H1 (cell line): ENCODE results near the gene MLYCD. TPM values are rescaled to one million over a fixed set of nuclear protein-coding genes. Genes with fewer than 3 reads are reported as not detected.

Source experiments
- CTCF ChIA-PET: fragments of 300-600 bp; sonication (Branson Sonifier 250); formaldehyde crosslinking; loops from one replicate; lab custom pipeline; 2021; ENCODE audit not compliant: partially characterized antibody; lab: Charles Lee
- POLR2A ChIA-PET: fragments of 300-600 bp; sonication (Branson Sonifier 250); formaldehyde crosslinking; loops from one replicate; lab custom pipeline; 2021; ENCODE audit warnings: inconsistent platforms; ENCODE audit not compliant: partially characterized antibody; lab: Charles Lee
- DNase-seq, 2 experiments: peaks; one replicate each; pipeline versions ENCODE4 v3.0.0 to v3.0.0-alpha.2; 2010 to 2022; ENCODE audit warnings: low spot score in 2 of 2, low read depth in 1 of 2, mixed read lengths in 1 of 2
- FAIRE-seq: peaks from 2 replicates; lab custom pipeline; 2011; peaks lifted over from hg19 to GRCh38; lab: Jason Lieb, UNC
- H2AFZ ChIP-seq: 2 replicates; pipeline ENCODE4 v1.8.1; 2012; ENCODE audit warnings: low read length, inconsistent platforms
- H2AK5ac ChIP-seq: 2 replicates; pipeline ENCODE4 v1.6.1; 2013; ENCODE audit warnings: low read depth, low read length
- H2BK120ac ChIP-seq: replicated peaks from 2 replicates; pipeline ENCODE3; 2013; ENCODE audit warnings: low read depth, low read length, inconsistent platforms
- H2BK12ac ChIP-seq: 2 replicates; pipeline ENCODE4 v1.6.1; 2013; ENCODE audit warnings: low read depth, low read length
- H2BK15ac ChIP-seq: 2 replicates; pipeline ENCODE4 v1.6.1; 2013; ENCODE audit warnings: low read length
- H2BK20ac ChIP-seq: 2 replicates; pipeline ENCODE4 v1.6.1; 2013; ENCODE audit warnings: low read length
- H2BK5ac ChIP-seq: 2 replicates; pipeline ENCODE4 v1.6.1; 2013; ENCODE audit warnings: low read depth, low read length
- H3K14ac ChIP-seq: 2 replicates; pipeline ENCODE4 v1.6.1; 2013; ENCODE audit warnings: inconsistent platforms; ENCODE audit not compliant: insufficient read length
- H3K18ac ChIP-seq: 2 replicates; pipeline ENCODE4 v1.6.1; 2013; ENCODE audit warnings: low read length; ENCODE audit errors: extremely low read depth
- H3K23ac ChIP-seq: 2 replicates; pipeline ENCODE4 v1.6.1; 2013; ENCODE audit warnings: inconsistent platforms; ENCODE audit not compliant: insufficient read length
- H3K23me2 ChIP-seq: 2 replicates; pipeline ENCODE4 v1.6.1; 2013; ENCODE audit warnings: low read depth, low read length
- H3K27ac ChIP-seq: 2 replicates; pipeline ENCODE4 v1.6.1; 2011; ENCODE audit warnings: low read depth, low read length, inconsistent platforms
- H3K27me3 ChIP-seq, 4 experiments: replicated peaks in 1 of 4; 1 replicate in 1 of 4; 2 replicates in 3 of 4; pipeline versions ENCODE4 v1.6.1 to v1.8.1; 2011 to 2013; ENCODE audit warnings: low read length in 3 of 4, mild to moderate bottlenecking in 3 of 4, inconsistent platforms in 2 of 4, mixed read lengths in 2 of 4, moderate library complexity in 1 of 4; ENCODE audit not compliant: control insufficient read depth in 3 of 4, insufficient read depth in 3 of 4; ENCODE audit errors: extremely low read depth in 1 of 4
- H3K36me3 ChIP-seq, 4 experiments: 2 replicates each; pipeline versions ENCODE4 v1.6.1 to v1.8.1; 2011 to 2013; ENCODE audit warnings: mild to moderate bottlenecking in 4 of 4, low read length in 3 of 4, moderate library complexity in 2 of 4, control low read depth in 1 of 4, inconsistent platforms in 1 of 4; ENCODE audit not compliant: insufficient read depth in 4 of 4, control insufficient read depth in 2 of 4
- H3K4ac ChIP-seq: replicated peaks from 2 replicates; pipeline ENCODE3; 2013; ENCODE audit warnings: low read length, low read depth, mixed read lengths, inconsistent platforms; ENCODE audit not compliant: insufficient read length
- H3K4me1 ChIP-seq, 4 experiments: replicated peaks in 1 of 4; 1 replicate in 1 of 4; 2 replicates in 3 of 4; pipeline versions ENCODE4 v1.6.1 to v1.8.1; 2011 to 2013; ENCODE audit warnings: low read length in 3 of 4, inconsistent platforms in 2 of 4, mixed read lengths in 1 of 4; ENCODE audit not compliant: insufficient read depth in 4 of 4, control insufficient read depth in 3 of 4
- H3K4me2 ChIP-seq, 2 experiments: 2 replicates each; pipeline versions ENCODE4 v1.6.1 to v1.8.1; 2011 to 2013; ENCODE audit warnings: low read depth in 2 of 2, low read length in 2 of 2, control low read depth in 1 of 2, inconsistent platforms in 1 of 2, mild to moderate bottlenecking in 1 of 2; ENCODE audit not compliant: insufficient read depth in 1 of 2
- H3K4me3 ChIP-seq, 4 experiments: fragments of 200-600, 300-600 bp in 1 of 4; sonication (generic), shearing (Covaris generic), sonication (Bioruptor Twin) in 1 of 4; 2 replicates each; pipeline versions ENCODE4 v1.5.1 to v1.8.1; 2011 to 2016; ENCODE audit warnings: low read length in 4 of 4, low read depth in 3 of 4, control low read depth in 2 of 4, inconsistent platforms in 2 of 4, mild to moderate bottlenecking in 2 of 4, mixed read lengths in 1 of 4, moderate library complexity in 1 of 4; ENCODE audit not compliant: insufficient read depth in 2 of 4; ENCODE audit errors: extremely low read depth in 1 of 4
- H3K56ac ChIP-seq: replicated peaks from 2 replicates; pipeline ENCODE3; 2013; ENCODE audit warnings: low read depth, mild to moderate bottlenecking, mixed read lengths, low read length, inconsistent platforms; ENCODE audit not compliant: insufficient read length
- H3K79me1 ChIP-seq: 2 replicates; pipeline ENCODE4 v1.6.1; 2013; ENCODE audit warnings: low read depth, low read length, control low read depth
- H3K79me2 ChIP-seq, 2 experiments: 2 replicates each; pipeline versions ENCODE4 v1.6.1 to v1.8.1; 2012 to 2013; ENCODE audit warnings: low read length in 2 of 2, mild to moderate bottlenecking in 2 of 2, inconsistent platforms in 1 of 2; ENCODE audit not compliant: insufficient read depth in 2 of 2, control insufficient read depth in 1 of 2
- H3K9ac ChIP-seq, 4 experiments: replicated peaks in 1 of 4; 1 replicate in 1 of 4; 2 replicates in 3 of 4; pipeline versions ENCODE4 v1.6.1 to v1.8.1; 2011 to 2013; ENCODE audit warnings: low read depth in 3 of 4, low read length in 3 of 4, control low read depth in 2 of 4, mild to moderate bottlenecking in 2 of 4, moderate library complexity in 2 of 4, inconsistent platforms in 1 of 4; ENCODE audit errors: extremely low read depth in 1 of 4
- H3K9me3 ChIP-seq, 2 experiments: 2 replicates each; pipeline versions ENCODE4 v1.6.1 to v1.8.1; 2012 to 2013; ENCODE audit warnings: mild to moderate bottlenecking in 2 of 2, moderate library complexity in 2 of 2, control low read depth in 1 of 2, inconsistent platforms in 1 of 2, low read depth in 1 of 2, low read length in 1 of 2, mixed read lengths in 1 of 2; ENCODE audit not compliant: insufficient read depth in 2 of 2
- H4K20me1 ChIP-seq, 2 experiments: replicated peaks in 1 of 2; 2 replicates each; pipeline versions ENCODE3 to v1.8.1; 2011 to 2013; ENCODE audit warnings: inconsistent platforms in 2 of 2, low read length in 2 of 2, mild to moderate bottlenecking in 1 of 2; ENCODE audit not compliant: insufficient read depth in 2 of 2, control insufficient read depth in 1 of 2
- H4K5ac ChIP-seq: 2 replicates; pipeline ENCODE4 v1.6.1; 2013; ENCODE audit warnings: low read length, low read depth, mixed read lengths, inconsistent platforms; ENCODE audit not compliant: insufficient read length
- H4K8ac ChIP-seq: 2 replicates; pipeline ENCODE4 v1.8.0; 2013; ENCODE audit warnings: mild to moderate bottlenecking, moderate library complexity, low read length, inconsistent platforms; ENCODE audit not compliant: insufficient read depth; ENCODE audit errors: extremely low read depth
- H4K91ac ChIP-seq: replicated peaks from 2 replicates; pipeline ENCODE3; 2013; ENCODE audit warnings: low read length, mixed read lengths, inconsistent platforms; ENCODE audit not compliant: insufficient read length
- CBX8 ChIP-seq: fragments of 300-800, 300-1000 bp; sonication (generic); IDR thresholded peaks from 2 replicates; pipeline ENCODE4 v1.7.1; 2016; ENCODE audit warnings: low read depth, low read length, borderline replicate concordance
- JUND ChIP-seq: IDR thresholded peaks from 2 replicates; pipeline ENCODE4 v1.6.1; 2011; ENCODE audit warnings: mild to moderate bottlenecking, improper control_type of control experiment, low read length
- RAD21 ChIP-seq, 2 experiments: IDR thresholded peaks in 1 of 2; conservative IDR thresholded peaks in 1 of 2; 2 replicates each; pipeline ENCODE4 v1.6.1; 2011; ENCODE audit warnings: low read depth in 2 of 2, low read length in 2 of 2, improper control_type of control experiment in 1 of 2, inconsistent platforms in 1 of 2, mild to moderate bottlenecking in 1 of 2, moderate library complexity in 1 of 2
- SIX5 ChIP-seq: IDR thresholded peaks from 2 replicates; pipeline ENCODE4 v1.6.1; 2011; ENCODE audit warnings: mild to moderate bottlenecking, low read depth, low read length
- TBP ChIP-seq: IDR thresholded peaks from 2 replicates; pipeline ENCODE4 v1.6.1; 2011; ENCODE audit warnings: low read depth, low read length, improper control_type of control experiment
- WGBS, 2 experiments: shearing (Covaris generic) in 1 of 2; methylation state at CpG; one replicate each; pipeline versions ENCODE4 v1.1.6 to v1.1.7; 2013 to 2015; ENCODE audit warnings: low lambda C conversion rate in 2 of 2, mixed read lengths in 2 of 2, inconsistent platforms in 1 of 2, low coverage in 1 of 2, missing lambda C conversion rate in 1 of 2; ENCODE audit not compliant: insufficient replicate concordance in 2 of 2, insufficient coverage in 1 of 2, insufficient read length in 1 of 2; ENCODE audit errors: extremely low coverage in 1 of 2, missing lambda C conversion rate in 1 of 2; 5-methylcytosine and 5-hydroxymethylcytosine counted together
- polyA plus RNA-seq, 7 experiments: library from polyadenylated mRNA; depleted of rRNA in 3 of 7; stranded (reverse) in 5 of 7; unstranded in 2 of 7; fragments of >200 nt in 5 of 7; fragments of 200-250 nt in 2 of 7; gene quantifications; 1 replicate in 5 of 7; 2 replicates in 1 of 7; 4 replicates in 1 of 7; pipeline versions ENCODE4 v1.2.1 to v1.2.3, GENCODE V29; 2011 to 2013; ENCODE audit warnings: missing spikeins in 2 of 7, mixed read lengths in 2 of 7
- total RNA-seq: library from RNA; stranded (reverse); fragmentation: NEBNext Ultra II Directional; extraction: Animal tissue kit (Norgen Biotek cat#: 25700); gene quantifications from 2 replicates; pipeline ENCODE4 v1.2.1, GENCODE V29; 2021
- TF ChIP-seq, protein P1 (sequence below): IDR thresholded peaks from 2 replicates; pipeline ENCODE4 v1.6.1; 2012; ENCODE audit warnings: low read length, inconsistent platforms

MLYCD gene
- total and polyA plus RNA-seq, 2 of the 8 experiments (the other 6 are each of a cell fraction or from before 2014, with no cell fraction given), result 3.7 to 7.0 TPM

DNA sequence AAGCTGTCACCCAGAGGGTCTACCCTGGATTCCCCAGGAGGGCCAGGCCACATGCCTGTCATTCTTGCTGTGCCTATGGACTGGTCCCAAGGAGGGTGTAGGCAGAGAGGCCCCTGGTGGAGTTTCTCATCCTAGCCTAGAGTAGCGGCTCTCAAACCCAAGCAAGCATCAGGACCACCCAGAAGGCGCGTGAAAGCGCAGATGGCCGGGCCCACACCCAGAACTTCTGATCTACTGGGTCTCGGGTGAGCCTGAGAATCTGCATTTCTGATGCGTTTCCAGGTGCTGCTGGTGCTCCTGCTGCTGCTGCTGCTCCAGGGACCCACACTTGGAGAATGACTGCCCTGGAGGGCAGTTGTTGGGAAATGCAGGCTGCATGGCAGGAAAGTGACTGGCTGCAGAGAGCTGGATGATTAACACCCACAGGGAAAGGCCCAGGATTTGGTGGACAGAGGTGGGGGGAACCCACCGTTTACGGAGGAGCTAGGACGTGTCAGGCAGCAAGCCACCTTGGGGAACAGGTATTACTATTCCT, 44.7 kb downstream of the MLYCD start:
- DNase-seq (no peak), FAIRE-seq (no peak)
- Histone ChIP-seq H2BK12ac (no peak overlapping the region), H3K27me3 (no peaks in the 10 kb centered on the region; a peak in 1 of 7 replicates), H3K79me1 (no peaks in the 10 kb centered on the region), H2BK20ac (no peak overlapping the region), H3K27ac (no peak overlapping the region), H4K20me1 (peaks cover 0 to 8% of the 10 kb centered on the region in 2 experiments), H2AFZ (no peak overlapping the region), H3K4me2 (no peak overlapping the region), H4K5ac (no peak overlapping the region), H3K18ac (no peak overlapping the region), H3K23ac (no peak overlapping the region), H2BK120ac (no peak overlapping the region), H3K9ac (no peak overlapping the region), H3K9me3 (no peaks in the 10 kb centered on the region), H3K4ac (no peak overlapping the region), H3K4me1 (peaks cover 0 to 5% (median 3%) of the 10 kb centered on the region in 4 experiments; a peak in 3 of 7 replicates), H3K36me3 (no peaks in the 10 kb centered on the region), H3K14ac (no peak overlapping the region), H3K23me2 (no peaks in the 10 kb centered on the region), H3K56ac (no peak overlapping the region), H4K8ac (no peak overlapping the region), H2AK5ac (no peak overlapping the region), H2BK15ac (no peak overlapping the region), H3K4me3 (no peak overlapping the region), H2BK5ac (no peak overlapping the region), H3K79me2 (no peaks in the 10 kb centered on the region), H4K91ac (no peak overlapping the region)
- ChIA-PET POLR2A (no interaction called here), CTCF (interaction anchor here (0.9 to 2.6 kb wide), 5 partner anchors 9 to 117 kb away, joined by 4 to 8 read pairs (median 7); no protein-coding TSS in a partner anchor)
- no peak for TF ChIP-seq CBX8
- no peak for TF ChIP-seq SIX5
- TF ChIP-seq, protein P1, sequence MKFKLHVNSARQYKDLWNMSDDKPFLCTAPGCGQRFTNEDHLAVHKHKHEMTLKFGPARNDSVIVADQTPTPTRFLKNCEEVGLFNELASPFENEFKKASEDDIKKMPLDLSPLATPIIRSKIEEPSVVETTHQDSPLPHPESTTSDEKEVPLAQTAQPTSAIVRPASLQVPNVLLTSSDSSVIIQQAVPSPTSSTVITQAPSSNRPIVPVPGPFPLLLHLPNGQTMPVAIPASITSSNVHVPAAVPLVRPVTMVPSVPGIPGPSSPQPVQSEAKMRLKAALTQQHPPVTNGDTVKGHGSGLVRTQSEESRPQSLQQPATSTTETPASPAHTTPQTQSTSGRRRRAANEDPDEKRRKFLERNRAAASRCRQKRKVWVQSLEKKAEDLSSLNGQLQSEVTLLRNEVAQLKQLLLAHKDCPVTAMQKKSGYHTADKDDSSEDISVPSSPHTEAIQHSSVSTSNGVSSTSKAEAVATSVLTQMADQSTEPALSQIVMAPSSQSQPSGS, result no peak
- no peak for TF ChIP-seq JUND
- TF ChIP-seq TBP, result no peak
- no peak for TF ChIP-seq RAD21 (IDR thresholded peaks at IDR 0.05 in 1 of 2, conservative IDR thresholded peaks at IDR 0.05 in 1 of 2; ENCODE audit: low read depth in 2 of 2, low read length in 2 of 2)
- 94% methylated on average over 10 of the region's 10 CpGs; no CpG with 5 or more reads in 1 of the 2 experiments for WGBS, 2 experiments
